DND-41 (cell line): ENCODE data around the gene APIP.

ENCODE experiments used
- ATAC-seq: fragments of 200-7000 bp; cut with Tn5 transposase; 3 replicates; pipeline ENCODE4 v1.9.1; 2021; ENCODE audit warnings: low read depth; ENCODE audit not compliant: insufficient read depth
- DNase-seq: peaks from one replicate; pipeline ENCODE4 v3.0.0-alpha.2; 2020
- H2AFZ ChIP-seq: 2 replicates; pipeline ENCODE4 v1.6.0; 2012; ENCODE audit warnings: low read depth, low read length
- H3K27ac ChIP-seq: 2 replicates; pipeline ENCODE4 v1.5.1; 2012; ENCODE audit warnings: low read length, inconsistent platforms
- H3K27me3 ChIP-seq: fragments of 200-600 bp; sonication (generic); 2 replicates; pipeline ENCODE4 v1.6.0; 2012; ENCODE audit warnings: low read length, mild to moderate bottlenecking, inconsistent platforms; ENCODE audit not compliant: insufficient read depth, poor library complexity
- H3K36me3 ChIP-seq: 2 replicates; pipeline ENCODE4 v1.5.1; 2012; ENCODE audit warnings: low read length, inconsistent platforms; ENCODE audit not compliant: insufficient read depth
- H3K4me1 ChIP-seq: 2 replicates; pipeline ENCODE4 v1.5.1; 2012; ENCODE audit warnings: mild to moderate bottlenecking, low read length; ENCODE audit not compliant: insufficient read depth
- H3K4me2 ChIP-seq: 2 replicates; pipeline ENCODE4 v1.6.0; 2012; ENCODE audit warnings: mild to moderate bottlenecking, moderate library complexity, low read length, inconsistent platforms; ENCODE audit not compliant: insufficient read depth
- H3K4me3 ChIP-seq, 2 experiments: fragments of 200-600 bp in 1 of 2; shearing (Covaris generic) in 1 of 2; 2 replicates each; pipeline ENCODE4 v1.5.1; 2012 to 2016; ENCODE audit warnings: inconsistent platforms in 2 of 2, low read length in 2 of 2, mild to moderate bottlenecking in 2 of 2, low read depth in 1 of 2, moderate library complexity in 1 of 2
- H3K79me2 ChIP-seq: 2 replicates; pipeline ENCODE4 v1.6.0; 2012; ENCODE audit warnings: low read length, inconsistent platforms; ENCODE audit not compliant: insufficient read depth
- H3K9ac ChIP-seq: 2 replicates; pipeline ENCODE4 v1.6.0; 2012; ENCODE audit warnings: low read depth, mild to moderate bottlenecking, inconsistent platforms, low read length, moderate library complexity
- H3K9me3 ChIP-seq: 2 replicates; pipeline ENCODE4 v1.5.1; 2012; ENCODE audit warnings: low read length, moderate library complexity, mild to moderate bottlenecking, inconsistent platforms; ENCODE audit not compliant: insufficient read depth, severe bottlenecking
- H4K20me1 ChIP-seq: 2 replicates; pipeline ENCODE4 v1.6.0; 2012; ENCODE audit warnings: low read length; ENCODE audit not compliant: insufficient read depth
- EZH2 ChIP-seq: IDR thresholded peaks from 3 replicates; pipeline ENCODE4 v1.6.1; 2012; ENCODE audit warnings: borderline replicate concordance, low read depth, mild to moderate bottlenecking, moderate library complexity, low read length, inconsistent platforms; ENCODE audit not compliant: severe bottlenecking
- TF ChIP-seq, protein P1 (sequence below): IDR thresholded peaks from 2 replicates; pipeline ENCODE4 v1.5.1; 2012; ENCODE audit warnings: borderline replicate concordance, low read length, moderate library complexity, mild to moderate bottlenecking; ENCODE audit not compliant: poor library complexity, severe bottlenecking; ENCODE audit errors: extremely low read depth

APIP gene

DNA sequence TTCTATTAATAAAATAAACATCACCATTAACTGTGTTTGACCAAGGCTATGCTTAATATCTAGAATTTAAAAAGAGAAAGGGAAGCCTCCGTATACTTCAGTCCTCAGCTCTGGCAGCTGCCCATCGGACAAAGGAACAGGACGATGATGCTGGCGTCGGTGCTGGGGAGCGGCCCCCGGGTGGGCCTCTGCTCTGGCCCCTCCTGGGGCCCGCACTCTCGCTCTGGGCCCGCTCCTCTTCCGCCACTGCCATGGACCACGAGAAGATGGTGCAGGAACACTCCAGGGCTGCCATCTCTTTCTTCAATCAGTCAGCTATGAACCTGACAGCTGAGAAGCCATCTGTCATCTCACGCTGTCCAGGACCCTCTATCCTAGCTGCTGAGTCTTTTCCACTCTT, 25.5 kb upstream of the APIP start:
- Histone ChIP-seq H2AFZ (no peak overlapping the region), H3K79me2 (0 out of 2 replicates have a peak, but pooled peaks cover 2% of the 10 kb centered on the region), H3K36me3 (peaks cover 5% of the 10 kb centered on the region; the same call in 1 of the 2 replicates), H3K4me3 (no peak overlapping the region), H3K9me3 (peaks cover 2% of the 10 kb centered on the region), H3K4me2 (no peak overlapping the region), H3K9ac (no peak overlapping the region), H3K27ac (no peak overlapping the region), H4K20me1 (no peaks in the 10 kb centered on the region), H3K4me1 (peaks cover 11% of the 10 kb centered on the region), H3K27me3 (no peaks in the 10 kb centered on the region)
- TF ChIP-seq, protein P1, sequence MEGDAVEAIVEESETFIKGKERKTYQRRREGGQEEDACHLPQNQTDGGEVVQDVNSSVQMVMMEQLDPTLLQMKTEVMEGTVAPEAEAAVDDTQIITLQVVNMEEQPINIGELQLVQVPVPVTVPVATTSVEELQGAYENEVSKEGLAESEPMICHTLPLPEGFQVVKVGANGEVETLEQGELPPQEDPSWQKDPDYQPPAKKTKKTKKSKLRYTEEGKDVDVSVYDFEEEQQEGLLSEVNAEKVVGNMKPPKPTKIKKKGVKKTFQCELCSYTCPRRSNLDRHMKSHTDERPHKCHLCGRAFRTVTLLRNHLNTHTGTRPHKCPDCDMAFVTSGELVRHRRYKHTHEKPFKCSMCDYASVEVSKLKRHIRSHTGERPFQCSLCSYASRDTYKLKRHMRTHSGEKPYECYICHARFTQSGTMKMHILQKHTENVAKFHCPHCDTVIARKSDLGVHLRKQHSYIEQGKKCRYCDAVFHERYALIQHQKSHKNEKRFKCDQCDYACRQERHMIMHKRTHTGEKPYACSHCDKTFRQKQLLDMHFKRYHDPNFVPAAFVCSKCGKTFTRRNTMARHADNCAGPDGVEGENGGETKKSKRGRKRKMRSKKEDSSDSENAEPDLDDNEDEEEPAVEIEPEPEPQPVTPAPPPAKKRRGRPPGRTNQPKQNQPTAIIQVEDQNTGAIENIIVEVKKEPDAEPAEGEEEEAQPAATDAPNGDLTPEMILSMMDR: no peak
- TF ChIP-seq EZH2: no peak
- ATAC-seq (no peak), DNase-seq (no peak)

DNA sequence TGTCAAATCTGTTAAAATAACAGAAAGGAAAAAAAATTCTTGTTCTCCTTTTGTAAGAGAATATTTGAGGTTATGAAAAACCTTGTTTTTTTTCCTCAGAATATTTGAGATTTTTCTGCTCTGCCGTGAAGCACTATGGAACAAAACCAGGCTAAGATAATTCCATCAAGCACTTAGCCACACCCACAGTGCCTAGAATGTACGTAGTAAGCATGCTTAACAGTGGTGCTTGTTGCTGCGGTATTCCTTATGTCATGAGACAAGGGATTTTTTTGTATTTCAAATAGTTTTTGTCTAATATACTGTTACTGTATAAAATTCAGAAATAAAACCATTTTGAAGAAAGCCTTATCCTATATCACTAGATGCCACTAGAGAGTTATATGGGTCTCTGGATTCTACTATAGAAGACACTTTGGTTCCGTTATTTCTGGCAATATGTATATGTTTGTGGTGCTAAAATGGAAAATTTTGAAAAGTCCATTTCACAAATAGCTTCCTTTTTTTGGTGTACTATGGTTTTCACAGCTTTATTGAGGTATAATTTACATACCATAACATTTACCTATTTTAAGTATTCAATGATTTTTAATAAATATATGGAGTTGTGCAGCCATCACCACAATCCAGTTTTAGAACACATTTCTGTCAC, 24.0 kb upstream of the APIP start:
- Histone ChIP-seq H3K4me2 (no peak overlapping the region), H3K27ac (no peak overlapping the region), H3K9me3 (peaks cover 2% of the 10 kb centered on the region), H4K20me1 (no peaks in the 10 kb centered on the region), H3K79me2 (0 out of 2 replicates have a peak, but pooled peaks cover 2% of the 10 kb centered on the region), H3K27me3 (no peaks in the 10 kb centered on the region), H3K36me3 (peaks cover 5% of the 10 kb centered on the region; the same call in 1 of the 2 replicates), H3K9ac (no peak overlapping the region), H3K4me1 (peaks cover 24% of the 10 kb centered on the region), H3K4me3 (no peak overlapping the region), H2AFZ (no peak overlapping the region)
- TF ChIP-seq, protein P1: peak; percentile 13
- TF ChIP-seq EZH2: no peak
- no peak for ATAC-seq
- no peak for DNase-seq

DNA sequence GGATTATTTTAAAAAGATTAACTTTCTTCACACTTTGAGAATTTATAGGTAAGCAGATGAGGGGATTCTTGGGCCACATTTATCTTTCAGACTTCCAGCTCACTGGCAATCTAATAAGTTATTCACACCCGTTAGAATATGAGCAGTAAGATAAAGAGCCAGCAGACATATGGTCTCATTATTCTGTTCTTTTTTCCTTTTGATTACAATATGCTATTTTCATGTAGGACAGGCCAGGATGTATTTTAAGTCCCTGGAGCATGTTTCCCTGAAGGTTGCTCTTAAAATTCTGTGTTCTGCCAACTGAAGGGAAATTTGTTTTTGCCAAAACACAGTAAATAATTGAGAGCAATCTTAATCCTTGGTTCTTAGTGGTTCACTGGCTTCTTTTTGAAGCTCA, 22.4 kb upstream of the APIP start:
- H3K9me3 ChIP-seq: no peaks in the 10 kb centered on the region
- H3K79me2 ChIP-seq: 0 out of 2 replicates have a peak, but pooled peaks cover under 1% of the 10 kb centered on the region
- TF ChIP-seq, protein P1: no peak
- TF ChIP-seq EZH2: no peak
- no peaks in the 10 kb centered on the region for H4K20me1 ChIP-seq
- H3K4me3 ChIP-seq: no peak overlapping the region
- peaks cover 24% of the 10 kb centered on the region for H3K4me1 ChIP-seq
- DNase-seq (no peak), ATAC-seq (no peak)
- no peak overlapping the region for H2AFZ ChIP-seq
- H3K36me3 ChIP-seq: 0 out of 2 replicates have a peak, but pooled peaks cover 5% of the 10 kb centered on the region
- H3K4me2 ChIP-seq: no peak overlapping the region
- H3K27me3 ChIP-seq: no peaks in the 10 kb centered on the region
- no peak overlapping the region for H3K27ac ChIP-seq
- no peak overlapping the region for H3K9ac ChIP-seq
